GM12892 (cell line): ENCODE measurements around the gene CYP19A1.
A peak's percentile ranks its signal among the peaks of the same experiment; 100 is the strongest.
"Not testable (repeated sequence)": the region's sequence is repeated elsewhere in the genome, so short reads cannot be mapped to it uniquely, and the experiment has no call there.

Experiments
- DNase-seq: peaks from one replicate; pipeline ENCODE4 v3.0.0; 2011; ENCODE audit not compliant: insufficient read length
- FAIRE-seq: peaks from 2 replicates; lab custom pipeline; 2011; peaks lifted over from hg19 to GRCh38; lab: Jason Lieb, UNC
- POLR2A ChIP-seq: IDR thresholded peaks from 2 replicates; pipeline ENCODE4 v1.6.1; 2011; ENCODE audit warnings: low read depth, low read length, control low read depth
- POLR2AphosphoS5 ChIP-seq: IDR thresholded peaks from 2 replicates; pipeline ENCODE4 v1.6.1; 2011; ENCODE audit warnings: low read depth, low read length, control low read depth
- TAF1 ChIP-seq: IDR thresholded peaks from 2 replicates; pipeline ENCODE4 v1.6.1; 2011; ENCODE audit warnings: low read depth, mild to moderate bottlenecking, control low read depth, low read length, borderline replicate concordance

The CYP19A1 gene

DNA sequence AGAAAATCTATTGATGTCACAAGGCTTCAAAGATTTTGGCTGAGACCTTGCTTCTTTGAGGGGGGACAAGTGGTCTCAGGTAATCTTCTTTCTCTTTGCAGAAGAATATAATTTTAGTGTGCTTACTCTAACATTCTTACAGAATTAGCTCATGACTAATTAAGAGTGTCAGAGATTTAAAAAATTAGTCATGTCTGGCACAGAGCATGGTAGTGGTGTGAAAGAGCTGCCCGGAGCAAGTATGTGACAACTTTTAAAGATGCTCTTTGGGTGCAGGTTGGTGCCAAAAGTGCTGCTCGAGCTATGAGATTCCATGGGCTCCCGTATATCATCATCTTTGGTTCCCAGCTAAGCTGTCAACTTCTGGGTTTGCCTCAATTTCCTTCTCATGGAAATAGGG lies 31.1 kb downstream of the CYP19A1 start:
- no peak for TF ChIP-seq POLR2A
- no peak for TF ChIP-seq POLR2AphosphoS5
- FAIRE-seq (no peak), DNase-seq (no peak)

DNA sequence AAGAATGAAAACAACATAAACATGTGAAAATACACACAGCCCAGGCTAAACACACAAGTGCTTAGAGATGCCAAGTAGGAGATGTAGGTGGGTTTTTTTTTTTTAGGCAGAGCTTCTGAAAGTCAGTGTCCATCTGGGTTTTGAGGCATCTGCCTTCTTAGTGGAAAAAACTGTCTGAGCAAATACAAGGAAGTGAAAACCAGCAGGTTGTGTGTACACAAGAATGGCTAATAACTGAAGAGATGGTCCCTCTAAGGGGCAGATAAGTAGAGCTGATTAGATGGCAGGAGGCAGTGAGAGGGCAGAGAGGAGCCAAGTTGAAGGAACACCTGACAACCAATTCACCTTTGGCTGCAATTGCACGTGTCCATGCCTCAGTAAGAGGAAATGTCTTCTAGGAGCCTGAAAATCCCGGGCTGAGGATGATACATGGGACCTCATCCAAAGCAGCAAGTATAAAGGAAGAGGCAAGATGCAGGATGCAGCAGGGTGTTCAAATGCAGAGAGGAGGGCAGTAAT lies 34.9 kb downstream of the CYP19A1 start:
- TF ChIP-seq POLR2AphosphoS5 (no peak), TAF1 (no peak), POLR2A (no peak)
- DNase-seq: no peak
- FAIRE-seq: no peak

DNA sequence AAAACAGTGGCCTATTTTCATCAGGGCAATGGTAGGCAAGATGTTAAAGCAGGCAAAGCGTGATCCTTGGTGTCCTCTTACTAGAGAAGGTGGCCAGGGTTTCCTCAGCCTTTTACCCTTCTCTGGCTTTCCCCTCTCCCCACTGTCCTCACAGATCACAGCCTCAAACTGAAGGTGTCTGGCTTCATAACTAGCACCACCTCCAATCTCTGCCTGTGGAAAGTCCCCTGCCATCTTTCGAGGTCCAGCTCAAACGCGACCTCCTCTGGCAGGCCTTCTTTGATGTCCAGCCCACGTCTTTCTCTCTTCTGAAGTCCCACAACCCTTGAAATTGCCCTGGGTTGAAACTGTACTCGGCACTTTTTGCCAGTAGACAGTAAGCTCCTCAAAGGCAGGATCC lies 35.9 kb downstream of the CYP19A1 start:
- peak; percentile 38 for FAIRE-seq
- no peak for DNase-seq
- TF ChIP-seq POLR2A: no peak
- no peak for TF ChIP-seq TAF1
- no peak for TF ChIP-seq POLR2AphosphoS5

DNA sequence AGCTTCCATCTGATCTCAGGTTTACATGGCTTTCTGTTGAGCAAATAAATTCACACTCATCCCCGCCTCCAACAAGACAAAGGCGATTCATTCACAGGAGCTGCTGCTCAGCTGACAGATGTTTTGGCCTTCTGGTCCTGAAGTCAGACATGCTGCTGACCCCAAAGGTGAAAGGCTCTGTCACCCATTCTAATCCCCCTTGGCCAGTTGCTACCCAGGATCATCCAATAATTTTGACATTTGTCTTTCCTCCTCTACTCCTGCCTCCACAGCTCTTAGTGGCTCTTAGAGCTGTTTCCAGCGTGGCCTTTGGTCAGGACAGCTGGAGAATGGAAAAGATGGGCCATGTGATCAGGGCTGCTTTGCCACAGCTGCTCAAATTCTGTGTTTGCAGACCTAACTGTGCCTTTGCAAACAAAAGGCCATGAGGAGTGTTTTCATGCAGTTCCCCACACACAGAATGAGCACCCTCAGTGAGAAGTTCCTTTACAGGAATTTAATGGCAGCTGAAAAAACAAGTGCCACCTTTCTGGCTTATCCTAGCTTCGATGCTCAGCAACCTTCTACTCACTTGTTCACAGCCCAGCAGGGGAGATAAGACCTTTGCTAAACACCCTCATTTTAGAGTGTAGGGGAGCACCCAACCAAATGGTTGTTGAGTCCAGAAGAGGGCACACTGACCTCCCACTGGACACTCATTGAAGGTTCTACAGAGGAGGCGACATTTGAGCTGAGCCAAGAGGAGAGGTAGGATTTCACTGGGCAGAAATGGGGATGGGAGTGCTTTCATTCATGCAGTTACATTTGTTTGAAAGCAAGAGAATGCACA lies 39.0 kb downstream of the CYP19A1 start:
- no peak for FAIRE-seq
- TF ChIP-seq POLR2A: no peak
- TF ChIP-seq POLR2AphosphoS5: no peak
- TF ChIP-seq TAF1: no peak
- no peak for DNase-seq

DNA sequence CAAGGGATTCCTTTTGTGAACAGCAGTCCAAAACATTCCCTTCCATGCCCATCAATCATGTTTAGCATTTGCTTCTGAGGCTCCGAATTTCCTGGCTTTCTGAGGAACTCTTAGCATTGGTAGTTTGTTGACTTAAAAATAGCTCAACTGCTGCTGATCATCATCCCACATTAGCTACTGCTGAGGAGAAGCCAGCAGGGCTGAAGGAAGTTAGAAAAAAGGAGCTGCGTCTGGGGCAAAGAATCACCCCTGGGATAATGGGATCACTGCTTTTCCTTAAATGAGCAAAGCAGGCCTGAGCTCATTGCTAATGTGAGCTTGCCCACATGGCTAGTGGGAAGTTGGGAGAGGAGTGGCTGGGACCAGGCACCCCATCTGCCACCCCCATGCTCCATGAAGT lies 39.8 kb downstream of the CYP19A1 start:
- FAIRE-seq: no peak
- no peak for TF ChIP-seq TAF1
- TF ChIP-seq POLR2A: no peak
- TF ChIP-seq POLR2AphosphoS5: no peak
- no peak for DNase-seq

DNA sequence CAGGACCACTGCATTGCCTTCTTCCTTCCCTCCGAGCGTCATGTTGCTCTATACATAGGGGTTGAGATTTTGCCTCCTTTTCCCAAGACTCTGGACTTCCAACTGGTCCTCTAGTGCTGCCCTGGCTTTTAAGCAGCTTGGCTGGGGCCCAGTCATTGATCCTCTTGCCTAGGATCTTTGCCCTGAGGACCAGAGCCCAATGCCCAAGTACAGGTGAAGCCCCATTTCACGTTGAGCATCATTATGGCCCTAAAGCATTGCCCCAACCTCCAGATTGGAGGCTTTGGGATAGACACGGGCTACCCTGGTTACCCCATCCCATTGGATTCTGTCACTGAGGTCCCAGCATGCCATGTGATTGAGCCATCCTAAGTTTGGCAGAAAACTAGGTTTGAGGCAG lies 47.7 kb downstream of the CYP19A1 start:
- no peak for TF ChIP-seq TAF1
- no peak for TF ChIP-seq POLR2A
- TF ChIP-seq POLR2AphosphoS5: no peak
- no peak for DNase-seq
- FAIRE-seq: no peak

DNA sequence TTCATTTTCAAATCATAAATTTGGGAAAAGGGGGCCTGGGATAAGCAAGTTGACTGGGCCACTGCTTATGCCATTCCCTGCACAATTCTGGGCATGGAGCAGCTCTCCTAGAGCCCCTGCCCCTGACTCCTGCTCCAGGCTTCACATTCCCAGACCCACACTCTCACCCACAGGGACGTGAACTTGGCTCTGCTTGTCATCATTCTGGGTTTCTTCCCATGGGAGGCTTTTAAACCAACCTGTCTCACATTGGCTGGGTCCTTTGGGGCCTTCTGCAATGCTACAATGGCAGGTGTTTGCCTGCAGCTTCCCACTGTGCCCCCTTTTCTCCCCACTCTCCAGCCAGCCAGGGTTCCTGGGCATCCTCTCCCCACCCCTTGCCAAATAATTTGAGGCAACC lies 49.1 kb downstream of the CYP19A1 start:
- TF ChIP-seq POLR2AphosphoS5 (no peak), POLR2A (no peak), TAF1 (no peak)
- no peak for FAIRE-seq
- DNase-seq: no peak

DNA sequence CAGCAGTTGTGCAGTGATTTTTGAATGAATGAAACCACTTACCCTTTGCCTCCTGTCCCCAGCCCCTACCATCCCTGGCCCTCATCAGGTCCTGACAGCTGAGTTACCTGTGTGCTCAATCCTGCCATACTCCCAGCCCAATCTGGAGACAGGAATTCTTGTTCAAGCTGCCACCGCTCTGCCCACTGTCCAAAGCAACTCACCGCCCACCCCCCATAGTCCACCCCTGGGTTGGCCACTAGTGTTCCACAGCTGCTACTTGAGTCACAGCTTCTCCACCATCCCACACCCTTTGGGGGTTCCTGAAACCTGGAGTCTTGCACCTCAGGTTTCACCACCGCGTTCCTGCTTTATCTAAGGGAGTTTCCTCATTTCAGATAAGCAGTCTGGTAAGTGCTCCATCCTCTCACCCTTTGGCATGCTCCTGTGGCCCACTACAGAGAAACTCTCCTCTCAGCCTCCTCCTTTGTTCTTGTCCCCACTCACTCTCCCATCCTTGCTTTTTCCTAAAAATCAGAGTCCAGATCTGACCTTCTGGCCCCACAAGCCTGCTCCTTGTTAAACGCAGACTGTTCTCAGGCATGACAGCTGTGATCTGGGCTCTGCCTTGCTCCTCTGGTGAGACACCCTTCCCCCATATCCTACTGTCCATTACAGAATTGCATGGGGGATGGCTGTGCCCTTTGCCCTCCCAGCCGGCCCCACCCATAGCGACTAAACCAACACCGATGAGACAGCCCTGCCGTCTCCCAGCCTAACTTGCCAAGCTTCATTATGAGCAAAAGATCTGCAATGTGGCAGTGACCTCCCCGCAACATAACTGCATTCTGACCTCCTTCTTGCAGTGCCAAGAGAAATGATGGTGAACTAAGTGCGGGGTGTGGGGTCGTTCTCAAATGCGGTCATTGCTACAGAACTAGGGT lies 50.0 kb downstream of the CYP19A1 start:
- FAIRE-seq (no peak), DNase-seq (no peak)
- TF ChIP-seq POLR2AphosphoS5 (no peak), POLR2A (no peak), TAF1 (no peak)

DNA sequence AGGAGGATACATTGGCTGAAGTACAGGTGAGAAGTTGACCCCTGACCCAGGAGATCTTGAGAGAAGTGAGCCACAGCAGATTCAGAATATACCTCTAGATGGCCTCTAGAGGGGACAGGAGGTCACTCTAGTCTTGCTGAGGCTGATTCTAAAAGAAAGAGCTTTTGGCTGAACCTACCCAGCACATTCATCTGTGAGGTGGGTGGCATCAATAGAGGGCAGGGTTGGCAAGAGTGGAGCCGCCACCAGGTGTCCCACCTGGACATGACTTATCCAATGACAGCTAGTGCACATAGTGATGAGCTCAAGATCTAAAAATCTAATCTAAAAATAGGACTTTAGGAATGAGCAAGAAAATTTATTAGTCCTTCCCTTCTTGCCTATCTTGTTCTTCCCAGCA lies 51.6 kb downstream of the CYP19A1 start:
- no peak for DNase-seq
- FAIRE-seq: no peak
- TF ChIP-seq TAF1 (no peak), POLR2AphosphoS5 (no peak), POLR2A (no peak)

DNA sequence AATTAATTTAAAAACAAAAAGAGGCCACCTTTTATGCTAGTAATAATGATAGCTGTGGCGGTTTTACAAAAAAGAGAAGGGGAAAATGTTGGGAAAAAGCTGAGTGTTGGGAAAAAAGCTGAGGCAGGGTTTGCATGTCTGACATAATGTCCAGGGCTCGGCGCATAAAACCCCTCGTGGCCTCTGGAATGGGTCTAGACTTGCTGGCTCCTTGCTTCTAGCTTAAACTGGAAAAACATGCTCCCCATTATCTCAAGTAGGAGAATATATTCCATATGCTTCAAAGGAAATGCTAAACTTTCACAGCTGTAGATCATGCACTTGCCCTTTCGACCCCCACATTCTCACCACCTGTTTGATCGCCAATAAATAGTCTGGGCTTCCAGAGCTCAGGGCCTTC lies 53.0 kb downstream of the CYP19A1 start:
- no peak for TF ChIP-seq TAF1
- no peak for TF ChIP-seq POLR2A
- no peak for TF ChIP-seq POLR2AphosphoS5
- no peak for DNase-seq
- FAIRE-seq: no peak

DNA sequence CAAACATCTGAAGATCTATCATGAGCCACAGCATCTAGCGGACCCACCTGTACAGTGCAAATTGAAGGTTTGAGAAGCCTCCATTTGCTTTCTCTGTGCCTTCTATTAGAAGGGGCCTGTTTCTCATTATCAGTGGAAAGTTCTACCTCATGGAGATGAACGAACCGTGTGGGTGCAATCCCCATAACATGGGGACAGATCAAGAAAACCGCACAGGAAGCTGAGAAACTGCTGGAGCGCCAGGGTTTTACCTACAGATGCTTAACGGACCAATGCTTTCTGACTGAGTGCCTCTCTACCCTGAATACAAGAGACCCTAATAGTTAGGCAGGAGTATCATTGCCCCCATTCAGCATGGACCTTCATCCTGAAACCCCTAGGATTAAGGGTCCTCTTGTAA lies 53.5 kb downstream of the CYP19A1 start:
- no peak for FAIRE-seq
- DNase-seq: no peak
- TF ChIP-seq POLR2A (no peak), TAF1 (no peak)

DNA sequence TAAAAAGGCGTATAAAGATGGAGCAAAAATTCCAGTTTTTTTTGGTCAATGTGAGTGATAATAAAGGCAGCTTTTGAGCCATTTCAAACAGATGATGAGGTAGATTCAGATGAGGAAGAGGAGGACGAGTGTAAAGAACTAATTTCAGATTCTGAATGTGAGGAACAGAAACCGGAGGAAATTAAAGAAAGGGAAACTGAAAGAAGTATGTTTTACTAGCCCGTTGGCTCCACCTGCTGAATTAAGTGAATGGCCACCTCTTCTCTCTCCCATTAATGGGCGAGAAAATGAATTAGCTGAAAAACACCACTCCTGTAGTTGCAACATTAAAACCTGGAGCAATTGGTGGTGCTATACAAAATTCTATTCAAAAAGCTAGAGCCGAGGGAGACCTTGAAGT lies 55.4 kb downstream of the CYP19A1 start:
- peak; percentile 81 for FAIRE-seq
- DNase-seq: no peak
- no peak for TF ChIP-seq POLR2AphosphoS5
- TF ChIP-seq POLR2A: no peak
- no peak for TF ChIP-seq TAF1

DNA sequence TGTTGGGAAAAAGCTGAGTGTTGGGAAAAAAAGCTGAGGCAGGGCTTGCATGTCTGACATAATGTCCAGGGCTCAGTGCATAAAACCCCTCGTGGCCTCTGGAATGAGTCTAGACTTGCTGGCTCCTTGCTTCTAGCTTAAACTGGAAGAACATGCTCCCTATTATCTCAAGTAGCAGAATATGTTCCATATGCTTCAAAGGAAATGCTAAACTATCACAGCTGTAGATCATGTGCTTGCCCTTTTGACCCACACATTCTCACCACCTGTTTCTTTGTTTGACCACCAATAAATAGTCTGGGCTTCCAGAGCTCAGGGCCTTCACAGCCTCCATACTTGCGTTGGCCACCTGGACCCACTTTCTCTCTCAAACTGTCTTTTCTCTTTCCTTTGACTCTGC lies 56.2 kb downstream of the CYP19A1 start:
- not testable (repeated sequence) for FAIRE-seq

More for the DNA sequence above, 56.2 kb downstream of the CYP19A1 start:
- DNase-seq: not testable (repeated sequence)
